Epithelial cell of proximal tubule (primary cell): ENCODE data around the gene FDXACB1. TPM values are rescaled to one million over a fixed set of nuclear protein-coding genes. Genes with fewer than 3 reads are reported as not detected.

Source experiments
- DNase-seq: peaks from one replicate; pipeline ENCODE4 v3.0.0-alpha.2; 2011; ENCODE audit warnings: low read depth
- H3K4me3 ChIP-seq: 2 replicates; pipeline ENCODE4 v1.5.1; 2011; ENCODE audit warnings: low read depth, mild to moderate bottlenecking, low read length
- CTCF ChIP-seq: conservative IDR thresholded peaks from 2 replicates; pipeline ENCODE4 v1.5.1; 2012; ENCODE audit warnings: low read depth, mild to moderate bottlenecking, low read length
- total RNA-seq: library from RNA; depleted of rRNA; stranded (reverse); fragments of >200 nt; gene quantifications from 2 replicates; pipeline ENCODE4 v1.2.3, GENCODE V29; 2015

FDXACB1 gene
- total RNA-seq, 1 donor from 2014 or later, result 1.1 TPM

GRCh38 chr11:111843661-111844060 lies 35.3 kb downstream of the FDXACB1 start:
- no peak for DNase-seq
- no peak overlapping the region for H3K4me3 ChIP-seq
- TF ChIP-seq CTCF, result no peak

GRCh38 chr11:111841370-111842053 lies 37.5 kb downstream of the FDXACB1 start:
- peak; percentile 92 for TF ChIP-seq CTCF
- no peak overlapping the region for H3K4me3 ChIP-seq
- no peak for DNase-seq

GRCh38 chr11:111840143-111840542 lies 38.8 kb downstream of the FDXACB1 start:
- no peak overlapping the region for H3K4me3 ChIP-seq
- no peak for DNase-seq
- TF ChIP-seq CTCF, result no peak

- H3K4me3 ChIP-seq, result no peak overlapping the region
- no peak for TF ChIP-seq CTCF
- no peak for DNase-seq
These were observed 40.9 kb downstream of the FDXACB1 start for GRCh38 chr11:111838054-111838453.

GRCh38 chr11:111837366-111837891 lies 41.5 kb downstream of the FDXACB1 start:
- TF ChIP-seq CTCF, result no peak

GRCh38 chr11:111836721-111837120 lies 42.2 kb downstream of the FDXACB1 start:
- no peak for TF ChIP-seq CTCF
- no peak for DNase-seq
- no peak overlapping the region for H3K4me3 ChIP-seq

More at GRCh38 chr11:111837366-111837891, 41.5 kb downstream of the FDXACB1 start:
- no peak for DNase-seq
- no peak overlapping the region for H3K4me3 ChIP-seq

GRCh38 chr11:111836162-111836561 lies 42.8 kb downstream of the FDXACB1 start:
- no peak for TF ChIP-seq CTCF
- no peak for DNase-seq
- no peak overlapping the region for H3K4me3 ChIP-seq
